Progenitor cell of endocrine pancreas (in vitro differentiated cells): ENCODE data around the gene FAM111A. TPM values are rescaled to one million over a fixed set of nuclear protein-coding genes. Genes with fewer than 3 reads are reported as not detected.
A peak's percentile ranks its signal among the peaks of the same experiment; 100 is the strongest.

Source experiments
- DNase-seq: peaks from one replicate; pipeline ENCODE4 v3.0.0; 2021; ENCODE audit warnings: low spot score; ENCODE audit not compliant: unreplicated experiment
- H3K27ac Mint-ChIP-seq: 2 replicates; pipeline ENCODE4 v1.8.0; 2021; ENCODE audit warnings: mild to moderate bottlenecking, moderate library complexity, mixed read lengths
- H3K27me3 Mint-ChIP-seq: 2 replicates; pipeline ENCODE4 v1.8.0; 2021; ENCODE audit warnings: mixed read lengths
- H3K36me3 Mint-ChIP-seq: 2 replicates; pipeline ENCODE4 v1.8.0; 2022; ENCODE audit warnings: mixed read lengths; ENCODE audit not compliant: insufficient read depth
- H3K4me1 Mint-ChIP-seq: 2 replicates; pipeline ENCODE4 v1.8.0; 2021; ENCODE audit warnings: low read depth, mixed read lengths
- H3K4me3 Mint-ChIP-seq: 2 replicates; pipeline ENCODE4 v1.8.0; 2021; ENCODE audit warnings: low read depth, mild to moderate bottlenecking, moderate library complexity, mixed read lengths
- H3K9me3 Mint-ChIP-seq: 2 replicates; pipeline ENCODE4 v1.8.0; 2021; ENCODE audit warnings: low read depth, mixed read lengths
- CTCF ChIP-seq: fragments of 200-600 bp; sonication (generic); IDR thresholded peaks from one replicate; pipeline ENCODE4 v1.5.0; 2021; ENCODE audit warnings: antibody characterized with exemption, mild to moderate bottlenecking; ENCODE audit not compliant: unreplicated experiment
- total RNA-seq: library from RNA; stranded (reverse); gene quantifications from 2 replicates; pipeline ENCODE4 v1.2.1, GENCODE V29; 2021

The FAM111A gene
- total RNA-seq, 1 donor from 2014 or later = 56.9 TPM

- DNase-seq = peak; percentile 40
- Mint-ChIP-seq H3K4me1 (peaks cover 39% of the 10 kb centered on the region), H3K9me3 (no peaks in the 10 kb centered on the region), H3K4me3 (peak overlapping the region; percentile 95), H3K27me3 (no peaks in the 10 kb centered on the region), H3K27ac (peak overlapping the region; percentile 98), H3K36me3 (peaks cover 15% of the 10 kb centered on the region)
- no peak for TF ChIP-seq CTCF
These were observed 30.7 kb downstream of the FAM111A start for GRCh38 chr11:59173080-59173963.

- no peak for TF ChIP-seq CTCF
- H3K27me3 Mint-ChIP-seq = no peaks in the 10 kb centered on the region
- H3K9me3 Mint-ChIP-seq = no peaks in the 10 kb centered on the region
- peak overlapping the region; percentile 95 for H3K4me3 Mint-ChIP-seq
- peak overlapping the region; percentile 98 for H3K27ac Mint-ChIP-seq
- no peak for DNase-seq
- H3K36me3 Mint-ChIP-seq = peaks cover 17% of the 10 kb centered on the region
- H3K4me1 Mint-ChIP-seq = peaks cover 43% of the 10 kb centered on the region
These were observed 31.5 kb downstream of the FAM111A start for GRCh38 chr11:59173964-59174663.

- peaks cover 43% of the 10 kb centered on the region for H3K4me1 Mint-ChIP-seq
- H3K27me3 Mint-ChIP-seq = no peaks in the 10 kb centered on the region
- no peak for DNase-seq
- peaks cover 21% of the 10 kb centered on the region for H3K36me3 Mint-ChIP-seq
- H3K27ac Mint-ChIP-seq = peak overlapping the region; percentile 98
- H3K4me3 Mint-ChIP-seq = peak overlapping the region; percentile 95
- no peak for TF ChIP-seq CTCF
- peaks cover 2% of the 10 kb centered on the region for H3K9me3 Mint-ChIP-seq
These were observed 32.0 kb downstream of the FAM111A start for GRCh38 chr11:59174664-59175033.

GRCh38 chr11:59175091-59175501 lies 32.4 kb downstream of the FAM111A start:
- H3K4me1 Mint-ChIP-seq = peaks cover 44% of the 10 kb centered on the region
- no peak for TF ChIP-seq CTCF
- peak overlapping the region; percentile 98 for H3K27ac Mint-ChIP-seq
- H3K36me3 Mint-ChIP-seq = peaks cover 22% of the 10 kb centered on the region
- peaks cover 2% of the 10 kb centered on the region for H3K9me3 Mint-ChIP-seq
- DNase-seq = no peak
- H3K4me3 Mint-ChIP-seq = peak overlapping the region; percentile 95
- H3K27me3 Mint-ChIP-seq = no peaks in the 10 kb centered on the region

GRCh38 chr11:59176330-59176729 lies 33.7 kb downstream of the FAM111A start:
- no peak for TF ChIP-seq CTCF
- H3K4me1 Mint-ChIP-seq = peaks cover 52% of the 10 kb centered on the region
- peaks cover 2% of the 10 kb centered on the region for H3K9me3 Mint-ChIP-seq
- no peak overlapping the region for H3K27ac Mint-ChIP-seq
- DNase-seq = no peak
- no peak overlapping the region for H3K4me3 Mint-ChIP-seq
- H3K27me3 Mint-ChIP-seq = no peaks in the 10 kb centered on the region
- H3K36me3 Mint-ChIP-seq = peaks cover 23% of the 10 kb centered on the region
